Naive B cell (primary cell): ENCODE data around the gene TXLNG. TPM values are rescaled to one million over a fixed set of nuclear protein-coding genes. Genes with fewer than 3 reads are reported as not detected.

Source experiments
- ATAC-seq, 2 donors: fragments of 150-1000 bp; cut with Tn5 transposase; 2 replicates each; pipeline ENCODE4 v1.10.0; 2021; ENCODE audit warnings: low read depth in 2 of 2, mild to moderate bottlenecking in 2 of 2, moderate library complexity in 2 of 2
- DNase-seq: peaks from one replicate; pipeline ENCODE4 v3.0.0; 2022
- H3K27ac Mint-ChIP-seq, 6 donors: one replicate each; pipeline ENCODE4 v1.8.0; 2020 to 2022; ENCODE audit warnings: mild to moderate bottlenecking in 6 of 6, mixed read lengths in 6 of 6, moderate library complexity in 5 of 6, inconsistent platforms in 2 of 6
- H3K27me3 Mint-ChIP-seq, 3 donors: one replicate each; pipeline ENCODE4 v1.8.0; 2021 to 2022; ENCODE audit warnings: mixed read lengths in 3 of 3, mild to moderate bottlenecking in 1 of 3
- H3K36me3 Mint-ChIP-seq, 2 donors: one replicate each; pipeline ENCODE4 v1.8.0; 2020 to 2022; ENCODE audit warnings: mixed read lengths in 2 of 2, inconsistent platforms in 1 of 2, mild to moderate bottlenecking in 1 of 2
- H3K4me1 Mint-ChIP-seq, 3 donors: one replicate each; pipeline ENCODE4 v1.8.0; 2020 to 2022; ENCODE audit warnings: mixed read lengths in 3 of 3, inconsistent platforms in 1 of 3, mild to moderate bottlenecking in 1 of 3, moderate library complexity in 1 of 3
- H3K4me3 Mint-ChIP-seq, 8 donors: one replicate each; pipeline ENCODE4 v1.8.0; 2020 to 2022; ENCODE audit warnings: mild to moderate bottlenecking in 8 of 8, mixed read lengths in 8 of 8, moderate library complexity in 8 of 8, inconsistent platforms in 2 of 8
- H3K9me3 Mint-ChIP-seq, 7 donors: one replicate each; pipeline ENCODE4 v1.8.0; 2020 to 2022; ENCODE audit warnings: mixed read lengths in 7 of 7, mild to moderate bottlenecking in 5 of 7, inconsistent platforms in 2 of 7, moderate library complexity in 1 of 7
- polyA plus RNA-seq, 6 donors: library from polyadenylated mRNA; unstranded; fragments of 300-500 nt; fragmentation: Illumina TruSeq; gene quantifications; one replicate each; pipeline ENCODE4 v1.2.3, GENCODE V29; 2021; ENCODE audit warnings: low read depth in 6 of 6

The TXLNG gene
- polyA plus RNA-seq, 6 donors from 2014 or later: 8.6 to 20.8 (median 15.9) TPM

DNA sequence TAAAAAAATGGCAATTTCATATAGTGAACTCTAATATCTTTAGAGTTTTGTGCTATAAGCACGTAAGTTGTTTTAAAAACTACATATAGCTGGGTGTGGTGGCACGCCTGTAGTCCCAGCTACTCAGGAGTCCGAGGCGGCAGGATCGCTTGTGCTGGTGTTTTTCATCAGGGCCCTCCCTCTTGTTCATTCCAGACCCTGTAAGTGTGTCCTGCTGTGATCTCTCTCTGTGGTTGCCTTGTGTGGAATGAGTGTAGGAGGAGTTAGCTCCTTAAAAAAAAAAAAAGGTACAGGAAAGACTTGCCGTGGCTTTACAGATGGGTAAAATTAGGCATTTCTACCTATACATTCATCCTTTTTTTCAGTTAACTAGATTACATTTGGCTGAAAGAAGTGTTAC is 48.5 kb downstream of the TXLNG start:
- H3K27me3 Mint-ChIP-seq: no peaks in the 10 kb centered on the region
- peaks cover 25 to 32% of the 10 kb centered on the region in 2 donors for H3K36me3 Mint-ChIP-seq
- ATAC-seq (no peak), DNase-seq (no peak)
- H3K4me1 Mint-ChIP-seq: peaks cover 0 to 8% (median 0%) of the 10 kb centered on the region in 3 donors
- no peak overlapping the region for H3K4me3 Mint-ChIP-seq
- H3K9me3 Mint-ChIP-seq: peaks cover 0 to 3% (median 0%) of the 10 kb centered on the region in 7 donors
- no peak overlapping the region for H3K27ac Mint-ChIP-seq

GRCh38 chrX:16836371-16836770 is 50.1 kb downstream of the TXLNG start:
- DNase-seq (no peak), ATAC-seq (peak; percentile 50 to 71)
- peaks cover 0 to 3% (median 0%) of the 10 kb centered on the region in 7 donors for H3K9me3 Mint-ChIP-seq
- H3K36me3 Mint-ChIP-seq: peaks cover 30 to 32% of the 10 kb centered on the region in 2 donors
- peak overlapping the region in 4 of 6 donors; percentile 28 to 76 (median 74) for H3K27ac Mint-ChIP-seq
- no peaks in the 10 kb centered on the region for H3K27me3 Mint-ChIP-seq
- H3K4me1 Mint-ChIP-seq: peaks cover 0 to 8% (median 0%) of the 10 kb centered on the region in 3 donors
- no peak overlapping the region for H3K4me3 Mint-ChIP-seq

GRCh38 chrX:16838202-16839066 is 52.2 kb downstream of the TXLNG start:
- Mint-ChIP-seq H3K9me3 (peaks cover 0 to 3% (median 0%) of the 10 kb centered on the region in 7 donors), H3K4me1 (peaks cover 0 to 8% (median 0%) of the 10 kb centered on the region in 3 donors), H3K27me3 (no peaks in the 10 kb centered on the region), H3K4me3 (peak overlapping the region in 1 of 8 donors; percentile 25), H3K27ac (peak overlapping the region in 3 of 6 donors; percentile 8 to 44 (median 32)), H3K36me3 (peaks cover 21 to 28% of the 10 kb centered on the region in 2 donors)
- no peak for ATAC-seq
- no peak for DNase-seq

- Mint-ChIP-seq H3K4me3 (peak overlapping the region in 1 of 8 donors; percentile 35), H3K36me3 (peaks cover 21 to 23% of the 10 kb centered on the region in 2 donors), H3K4me1 (peaks cover 0 to 8% (median 0%) of the 10 kb centered on the region in 3 donors), H3K27me3 (no peaks in the 10 kb centered on the region), H3K9me3 (peaks cover 0 to 3% (median 0%) of the 10 kb centered on the region in 7 donors), H3K27ac (peak overlapping the region in 2 of 6 donors; percentile 47 to 69)
- ATAC-seq (no peak), DNase-seq (no peak)
These were observed 53.1 kb downstream of the TXLNG start for GRCh38 chrX:16839219-16839851.

GRCh38 chrX:16839852-16840460 is 53.7 kb downstream of the TXLNG start:
- DNase-seq: no peak
- peaks cover 0 to 8% (median 0%) of the 10 kb centered on the region in 3 donors for H3K4me1 Mint-ChIP-seq
- peaks cover 22 to 24% of the 10 kb centered on the region in 2 donors for H3K36me3 Mint-ChIP-seq
- H3K9me3 Mint-ChIP-seq: peaks cover 0 to 3% (median 0%) of the 10 kb centered on the region in 7 donors
- peak overlapping the region in 2 of 6 donors; percentile 57 to 69 for H3K27ac Mint-ChIP-seq
- H3K27me3 Mint-ChIP-seq: no peaks in the 10 kb centered on the region
- H3K4me3 Mint-ChIP-seq: no peak overlapping the region
- ATAC-seq: no peak

GRCh38 chrX:16842684-16843083 is 56.4 kb downstream of the TXLNG start:
- H3K4me1 Mint-ChIP-seq: no peaks in the 10 kb centered on the region
- no peaks in the 10 kb centered on the region for H3K27me3 Mint-ChIP-seq
- DNase-seq: no peak
- H3K9me3 Mint-ChIP-seq: no peaks in the 10 kb centered on the region
- no peak for ATAC-seq
- peaks cover 20 to 23% of the 10 kb centered on the region in 2 donors for H3K36me3 Mint-ChIP-seq
- no peak overlapping the region for H3K27ac Mint-ChIP-seq
- H3K4me3 Mint-ChIP-seq: no peak overlapping the region

DNA sequence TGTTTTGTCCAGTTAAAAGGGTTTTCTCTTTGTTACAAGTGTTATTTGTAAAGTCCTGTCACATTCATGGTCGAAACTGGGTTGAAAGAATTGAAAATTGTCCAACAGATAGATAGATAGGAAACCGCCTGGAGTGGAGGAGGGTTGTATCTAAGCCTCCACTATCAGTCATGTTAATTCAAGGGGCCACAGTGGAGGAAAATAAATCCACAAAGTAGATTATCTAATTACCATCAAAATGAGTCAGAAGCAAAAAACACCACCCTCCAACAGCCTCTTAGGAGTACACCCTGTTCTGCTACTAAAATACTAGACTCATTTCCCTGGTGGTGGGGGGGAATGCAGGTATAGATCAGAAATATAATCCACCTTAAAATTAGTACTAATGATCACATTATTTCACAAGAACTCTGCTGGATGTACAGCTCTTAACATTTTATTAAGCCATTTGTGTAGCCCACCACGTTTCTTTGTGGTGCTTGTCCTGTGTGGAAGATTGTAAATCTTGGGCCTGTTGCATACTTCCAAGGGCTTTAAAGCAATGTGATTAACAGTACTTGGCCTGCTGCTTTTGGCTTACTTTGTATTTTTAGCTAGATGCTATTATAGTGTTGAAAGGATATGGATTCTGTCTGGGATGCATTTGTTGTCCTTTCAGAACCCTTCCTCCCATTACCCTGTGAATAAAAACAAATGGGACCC is 57.1 kb downstream of the TXLNG start:
- H3K27me3 Mint-ChIP-seq: no peaks in the 10 kb centered on the region
- peaks cover 16 to 29% of the 10 kb centered on the region in 2 donors for H3K36me3 Mint-ChIP-seq
- peak overlapping the region in 1 of 6 donors; percentile 61 for H3K27ac Mint-ChIP-seq

DNA sequence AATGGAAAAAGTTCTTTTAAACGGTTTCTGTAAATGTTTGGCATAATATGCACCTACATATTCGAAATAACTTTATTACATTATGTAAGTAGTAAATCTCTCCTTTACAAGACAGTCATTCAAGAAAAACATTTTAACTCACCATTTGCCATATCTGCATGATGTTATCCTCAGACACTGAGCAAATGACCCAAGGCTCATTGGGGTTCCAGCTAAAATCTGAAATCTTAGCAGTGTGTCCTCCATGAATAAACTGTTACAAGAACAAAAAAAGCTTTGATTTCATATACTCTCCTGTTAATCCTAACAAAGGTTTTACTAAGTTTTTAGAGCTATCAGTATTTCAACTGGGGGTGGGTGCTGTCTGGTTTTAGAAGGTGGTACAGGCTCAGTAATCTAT is 59.4 kb downstream of the TXLNG start:
- Mint-ChIP-seq H3K9me3 (no peaks in the 10 kb centered on the region), H3K36me3 (peaks cover 10 to 40% of the 10 kb centered on the region in 2 donors), H3K4me1 (no peaks in the 10 kb centered on the region), H3K27ac (no peak overlapping the region), H3K27me3 (no peaks in the 10 kb centered on the region), H3K4me3 (no peak overlapping the region)
- no peak for ATAC-seq
- DNase-seq: no peak

More for the DNA sequence above, 57.1 kb downstream of the TXLNG start:
- Mint-ChIP-seq H3K4me3 (no peak overlapping the region), H3K9me3 (no peaks in the 10 kb centered on the region), H3K4me1 (no peaks in the 10 kb centered on the region)
- ATAC-seq: no peak
- no peak for DNase-seq

DNA sequence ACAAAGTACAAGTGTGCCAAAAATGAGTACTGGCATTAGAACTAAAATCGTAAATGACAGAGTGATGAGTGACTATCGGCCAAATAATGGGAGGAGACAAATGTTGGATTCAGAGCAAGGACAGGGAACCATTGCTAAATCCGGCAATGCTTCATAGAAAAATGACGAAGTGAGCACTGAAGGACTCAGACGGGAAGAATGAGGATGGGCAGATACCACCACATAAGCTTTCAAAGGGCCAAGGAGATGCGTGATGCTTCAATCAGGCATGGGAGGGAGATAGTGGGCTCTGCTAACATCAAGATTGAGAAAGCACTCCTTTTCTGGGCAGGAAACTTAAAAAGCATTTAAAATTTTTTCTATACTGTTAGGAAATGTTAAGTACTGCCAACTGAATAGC is 62.3 kb downstream of the TXLNG start:
- H3K36me3 Mint-ChIP-seq: peaks cover 10 to 43% of the 10 kb centered on the region in 2 donors
- no peaks in the 10 kb centered on the region for H3K9me3 Mint-ChIP-seq
- H3K4me3 Mint-ChIP-seq: no peak overlapping the region
- ATAC-seq (no peak), DNase-seq (no peak)
- peak overlapping the region in 2 of 6 donors; percentile 18 to 39 for H3K27ac Mint-ChIP-seq
- no peaks in the 10 kb centered on the region for H3K4me1 Mint-ChIP-seq
- no peaks in the 10 kb centered on the region for H3K27me3 Mint-ChIP-seq

DNA sequence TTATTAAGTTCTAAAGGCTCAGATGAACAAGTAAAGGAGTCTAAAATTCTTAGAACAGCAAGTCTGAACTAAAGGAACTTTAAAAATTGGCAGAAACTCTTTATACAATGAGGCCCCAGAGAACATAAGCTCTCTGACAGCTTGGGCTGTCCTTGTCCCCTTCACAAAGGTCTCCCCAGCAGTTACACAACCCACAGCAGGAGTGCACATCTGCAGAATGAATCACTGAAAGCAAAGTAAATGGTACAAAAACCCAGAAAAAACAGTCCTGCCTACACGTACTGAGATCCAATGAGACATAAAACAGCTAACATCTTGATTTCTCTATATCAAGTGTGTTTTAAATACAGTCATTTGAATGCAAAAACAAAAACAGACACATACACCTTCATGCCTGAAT is 65.2 kb downstream of the TXLNG start:
- no peaks in the 10 kb centered on the region for H3K9me3 Mint-ChIP-seq
- no peak overlapping the region for H3K4me3 Mint-ChIP-seq
- H3K27ac Mint-ChIP-seq: no peak overlapping the region
- ATAC-seq (no peak), DNase-seq (no peak)
- H3K27me3 Mint-ChIP-seq: no peaks in the 10 kb centered on the region
- peaks cover 0 to 3% (median 0%) of the 10 kb centered on the region in 3 donors for H3K4me1 Mint-ChIP-seq
- H3K36me3 Mint-ChIP-seq: peaks cover 0 to 38% of the 10 kb centered on the region in 2 donors

GRCh38 chrX:16851827-16852226 is 65.6 kb downstream of the TXLNG start:
- no peak overlapping the region for H3K4me3 Mint-ChIP-seq
- H3K27ac Mint-ChIP-seq: peak overlapping the region in 2 of 6 donors; percentile 14 to 79
- peaks cover 3 to 42% of the 10 kb centered on the region in 2 donors for H3K36me3 Mint-ChIP-seq
- ATAC-seq: no peak
- H3K4me1 Mint-ChIP-seq: peaks cover 0 to 4% (median 0%) of the 10 kb centered on the region in 3 donors
- H3K9me3 Mint-ChIP-seq: peaks cover 0 to under 1% (median 0%) of the 10 kb centered on the region in 7 donors
- no peak for DNase-seq
- no peaks in the 10 kb centered on the region for H3K27me3 Mint-ChIP-seq

- DNase-seq (no peak), ATAC-seq (no peak)
- H3K27ac Mint-ChIP-seq: no peak overlapping the region
- H3K36me3 Mint-ChIP-seq: peaks cover 8 to 50% of the 10 kb centered on the region in 2 donors
- H3K9me3 Mint-ChIP-seq: peaks cover 0 to 2% (median 0%) of the 10 kb centered on the region in 7 donors
- H3K4me1 Mint-ChIP-seq: peaks cover 0 to 4% (median 0%) of the 10 kb centered on the region in 3 donors
- H3K4me3 Mint-ChIP-seq: no peak overlapping the region
- no peaks in the 10 kb centered on the region for H3K27me3 Mint-ChIP-seq
These were observed 66.4 kb downstream of the TXLNG start for GRCh38 chrX:16852617-16853179.
